Neural progenitor cell (in vitro differentiated cells): ENCODE measurements around the gene NDUFB10.

ENCODE experiments used
- CTCF ChIP-seq: fragments of 200-600 bp; sonication (generic); IDR thresholded peaks from 2 replicates; pipeline ENCODE4 v1.5.1; 2017; ENCODE audit warnings: antibody characterized with exemption, mild to moderate bottlenecking
- EZH2 ChIP-seq: fragments of 200-600 bp; sonication (generic); IDR thresholded peaks from 2 replicates; pipeline ENCODE4 v1.6.1; 2017; ENCODE audit warnings: antibody characterized with exemption, mild to moderate bottlenecking, moderate library complexity
- EZH2phosphoT487 ChIP-seq: fragments of 200-600 bp; sonication (generic); IDR thresholded peaks from 2 replicates; pipeline ENCODE4 v1.6.1; 2017; ENCODE audit warnings: antibody characterized with exemption

DNA sequence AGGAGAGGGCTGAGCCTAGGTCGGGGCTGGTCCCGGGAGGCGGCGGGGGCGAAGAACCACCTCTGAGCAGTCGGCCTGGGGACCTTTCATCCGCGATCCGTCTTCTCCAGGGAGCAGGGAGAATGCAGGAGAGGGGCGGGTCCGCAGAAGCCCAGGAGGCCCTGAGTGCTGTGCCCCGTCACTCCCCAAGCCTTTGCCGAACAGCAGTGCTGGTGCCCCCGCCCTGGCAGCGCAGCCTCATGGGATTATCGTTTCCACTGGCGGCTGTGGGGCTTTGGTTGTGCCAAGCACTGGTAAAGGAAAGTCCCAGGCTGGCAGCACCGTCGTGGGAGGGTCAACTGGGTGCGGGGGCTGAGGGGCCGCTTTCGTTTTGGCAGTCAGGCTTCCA, 13.1 kb downstream of the NDUFB10 start:
- no peak for TF ChIP-seq CTCF
- TF ChIP-seq EZH2: no peak
- TF ChIP-seq EZH2phosphoT487: no peak
